Nephron (organoid): ENCODE data around the gene IGF2BP1.
"Not testable (repeated sequence)": the region's sequence is repeated elsewhere in the genome, so short reads cannot be mapped to it uniquely, and the experiment has no call there.

Experiments used
- H3K27ac Mint-ChIP-seq, 3 experiments: 2 replicates each; pipeline ENCODE4 v1.8.0; 2020; ENCODE audit warnings: mixed read lengths in 3 of 3, mild to moderate bottlenecking in 2 of 3, moderate library complexity in 1 of 3
- H3K27me3 Mint-ChIP-seq: 2 replicates; pipeline ENCODE4 v1.8.0; 2021; ENCODE audit warnings: low read depth, mild to moderate bottlenecking, moderate library complexity, mixed read lengths
- H3K36me3 Mint-ChIP-seq: 2 replicates; pipeline ENCODE4 v1.8.0; 2020; ENCODE audit warnings: low read depth, mixed read lengths
- H3K4me1 Mint-ChIP-seq: 2 replicates; pipeline ENCODE4 v1.8.0; 2020; ENCODE audit warnings: mixed read lengths
- H3K4me3 Mint-ChIP-seq, 3 experiments: 2 replicates each; pipeline ENCODE4 v1.8.0; 2020; ENCODE audit warnings: mild to moderate bottlenecking in 3 of 3, mixed read lengths in 3 of 3, moderate library complexity in 2 of 3
- H3K9me3 Mint-ChIP-seq: 2 replicates; pipeline ENCODE4 v1.8.0; 2020; ENCODE audit warnings: mixed read lengths
- CTCF ChIP-seq, 3 experiments: fragments of 200-600 bp; sonication (generic); IDR thresholded peaks; one replicate each; pipeline ENCODE4 v1.5.0; 2021; ENCODE audit warnings: antibody characterized with exemption in 3 of 3; ENCODE audit not compliant: unreplicated experiment in 3 of 3

The IGF2BP1 gene

GRCh38 chr17:49038138-49038537, 41.0 kb downstream of the IGF2BP1 start:
- Mint-ChIP-seq H3K9me3 (no peaks in the 10 kb centered on the region), H3K36me3 (peaks cover 62% of the 10 kb centered on the region), H3K4me1 (no peaks in the 10 kb centered on the region), H3K27me3 (no peaks in the 10 kb centered on the region), H3K4me3 (no peak overlapping the region), H3K27ac (no peak overlapping the region)
- TF ChIP-seq CTCF (IDR thresholded peaks at IDR 0.05; ENCODE audit: unreplicated experiment in 3 of 3), result no peak

- no peak overlapping the region for H3K27ac Mint-ChIP-seq
- TF ChIP-seq CTCF (IDR thresholded peaks at IDR 0.05; ENCODE audit: unreplicated experiment in 3 of 3), result no peak
- no peaks in the 10 kb centered on the region for H3K9me3 Mint-ChIP-seq
- H3K4me3 Mint-ChIP-seq, result no peak overlapping the region
- H3K4me1 Mint-ChIP-seq, result no peaks in the 10 kb centered on the region
- H3K36me3 Mint-ChIP-seq, result peaks cover 66% of the 10 kb centered on the region
- H3K27me3 Mint-ChIP-seq, result no peaks in the 10 kb centered on the region
Measured at GRCh38 chr17:49038544-49038943, 41.4 kb downstream of the IGF2BP1 start.

DNA sequence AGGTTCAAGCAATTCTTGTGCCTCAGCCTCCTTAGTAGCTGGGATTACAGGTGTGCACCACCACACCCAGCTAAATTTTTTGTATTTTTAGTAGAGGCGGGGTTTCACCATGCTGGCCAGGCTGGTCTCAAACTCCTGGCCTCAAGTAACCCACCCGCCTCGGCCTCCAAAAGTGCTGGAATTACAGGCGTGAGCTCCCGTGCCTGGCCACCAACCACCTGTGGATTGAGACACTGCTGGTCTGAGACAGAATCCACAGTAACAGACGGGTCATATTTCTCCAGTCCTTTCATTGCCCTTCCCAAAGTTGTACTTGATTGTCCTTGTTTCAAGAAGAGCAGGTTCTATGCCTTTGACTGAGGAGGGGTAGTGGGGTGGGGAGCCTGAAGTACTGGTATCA, 42.3 kb downstream of the IGF2BP1 start:
- H3K27ac Mint-ChIP-seq, H3K4me3 Mint-ChIP-seq, H3K9me3 Mint-ChIP-seq, H3K27me3 Mint-ChIP-seq, H3K4me1 Mint-ChIP-seq: not testable (repeated sequence)
- H3K36me3 Mint-ChIP-seq, result peaks cover 74% of the 10 kb centered on the region

DNA sequence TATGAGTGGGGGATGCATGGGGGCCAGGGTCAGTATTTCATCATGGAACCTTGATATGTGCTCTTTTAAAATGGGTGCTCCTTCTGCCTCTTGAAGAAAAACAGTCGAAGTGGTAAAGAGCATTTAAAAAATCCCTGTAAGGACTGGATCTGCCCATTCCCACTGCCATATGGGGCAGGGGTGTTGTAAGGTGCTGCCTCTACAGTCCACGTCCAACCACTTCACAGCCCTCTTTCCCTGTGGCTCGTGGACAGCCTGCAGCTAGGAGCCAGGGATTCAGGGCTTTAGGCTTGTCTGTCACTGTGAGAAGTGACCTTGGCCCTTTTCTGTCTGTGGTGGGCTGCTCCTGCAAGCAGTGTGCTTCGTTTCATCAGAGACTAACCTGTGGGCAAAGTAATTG, 44.3 kb downstream of the IGF2BP1 start:
- Mint-ChIP-seq H3K36me3 (peaks cover 80% of the 10 kb centered on the region), H3K27ac (no peak overlapping the region), H3K27me3 (no peaks in the 10 kb centered on the region), H3K9me3 (no peaks in the 10 kb centered on the region), H3K4me3 (no peak overlapping the region), H3K4me1 (no peaks in the 10 kb centered on the region)
- TF ChIP-seq CTCF (IDR thresholded peaks at IDR 0.05; ENCODE audit: unreplicated experiment in 3 of 3), result no peak

DNA sequence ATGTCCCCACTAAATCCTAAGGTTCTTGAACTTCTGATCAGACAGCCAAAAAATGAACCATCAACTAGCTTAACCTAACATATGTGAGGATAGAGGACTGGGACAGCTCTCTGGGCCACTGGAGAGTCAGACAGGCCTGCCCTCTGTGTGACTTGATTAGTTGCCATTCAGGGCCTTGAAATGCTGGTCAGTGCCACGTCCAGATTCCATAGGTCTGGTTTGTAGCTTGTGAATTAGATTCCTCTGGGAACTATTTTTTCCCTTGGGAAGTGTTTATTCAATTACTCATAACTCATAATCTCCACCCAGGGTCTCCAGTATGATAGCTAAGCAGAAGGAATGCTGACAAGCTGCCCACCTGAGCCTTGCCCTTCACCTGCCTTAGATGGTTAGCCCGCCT, 48.2 kb downstream of the IGF2BP1 start:
- H3K27me3 Mint-ChIP-seq, result no peaks in the 10 kb centered on the region

GRCh38 chr17:49046912-49047311, 49.7 kb downstream of the IGF2BP1 start:
- Mint-ChIP-seq H3K36me3 (peaks cover 78% of the 10 kb centered on the region), H3K4me3 (no peak overlapping the region), H3K4me1 (no peaks in the 10 kb centered on the region), H3K27ac (no peak overlapping the region), H3K27me3 (no peaks in the 10 kb centered on the region), H3K9me3 (no peaks in the 10 kb centered on the region)
- TF ChIP-seq CTCF (IDR thresholded peaks at IDR 0.05; ENCODE audit: unreplicated experiment in 3 of 3), result no peak

More for the DNA sequence above, 48.2 kb downstream of the IGF2BP1 start:
- peaks cover 83% of the 10 kb centered on the region for H3K36me3 Mint-ChIP-seq
- H3K4me1 Mint-ChIP-seq, result no peaks in the 10 kb centered on the region
- H3K9me3 Mint-ChIP-seq, result no peaks in the 10 kb centered on the region
- no peak overlapping the region for H3K27ac Mint-ChIP-seq
- TF ChIP-seq CTCF (IDR thresholded peaks at IDR 0.05; ENCODE audit: unreplicated experiment in 3 of 3), result no peak
- no peak overlapping the region for H3K4me3 Mint-ChIP-seq
